HepG2 (cell line): ENCODE results near the gene ARHGAP5. TPM values are rescaled to one million over a fixed set of nuclear protein-coding genes. Genes with fewer than 3 reads are reported as not detected.

Source experiments
- CEBPB ChIP-seq: IDR thresholded peaks from 2 replicates; pipeline ENCODE4 v1.6.1; 2011; ENCODE audit warnings: low read depth, low read length, improper control_type of control experiment, borderline replicate concordance
- DPF2 ChIP-seq: sonication (generic); formaldehyde crosslinking; IDR thresholded peaks from 2 replicates; pipeline ENCODE4 v1.4.0; 2020; ENCODE audit warnings: mild to moderate bottlenecking, low read depth, missing genetic modification reagents, borderline replicate concordance
- GATA4 ChIP-seq: sonication (generic); IDR thresholded peaks from 2 replicates; pipeline ENCODE4 v1.6.1; 2016; ENCODE audit warnings: antibody characterized with exemption, low read depth, borderline replicate concordance
- HCFC1 ChIP-seq: fragments of 150-350 bp; IDR thresholded peaks from 2 replicates; pipeline ENCODE4 v1.6.1; 2014; ENCODE audit warnings: low read depth, low read length
- IRF2 ChIP-seq: IDR thresholded peaks from 2 replicates; pipeline ENCODE4 v1.6.1; 2018; ENCODE audit warnings: missing genetic modification reagents, missing compliant biosample characterization
- KLF6 ChIP-seq: IDR thresholded peaks from 2 replicates; pipeline ENCODE4 v1.8.0; 2016; ENCODE audit warnings: missing biosample characterization, missing genetic modification reagents
- NAIF1 ChIP-seq: sonication (generic); formaldehyde crosslinking; IDR thresholded peaks from 2 replicates; pipeline ENCODE4 v1.5.0; 2020; ENCODE audit warnings: mild to moderate bottlenecking, missing genetic modification reagents, borderline replicate concordance
- ONECUT2 ChIP-seq: sonication (generic); formaldehyde crosslinking; IDR thresholded peaks from 2 replicates; pipeline ENCODE4 v1.4.0; 2020; ENCODE audit warnings: missing genetic modification reagents
- PHF8 ChIP-seq: sonication (generic); formaldehyde crosslinking; IDR thresholded peaks from 2 replicates; pipeline ENCODE4 v1.5.0; 2020; ENCODE audit warnings: missing genetic modification reagents
- RARA ChIP-seq: IDR thresholded peaks from 2 replicates; pipeline ENCODE4 v1.6.1; 2016; ENCODE audit warnings: missing genetic modification reagents, missing compliant biosample characterization
- RBFOX2 ChIP-seq: fragments of 200-400 bp; formaldehyde crosslinking; IDR thresholded peaks from 2 replicates; pipeline ENCODE4 v1.6.1; 2017; ENCODE audit warnings: low read depth, mild to moderate bottlenecking, low read length
- RORA ChIP-seq: sonication (generic); formaldehyde crosslinking; IDR thresholded peaks from 2 replicates; pipeline ENCODE4 v1.5.0; 2020; ENCODE audit warnings: mild to moderate bottlenecking, missing genetic modification reagents, moderate library complexity
- SKI ChIP-seq: fragments of 450-650 bp; IDR thresholded peaks from one replicate; pipeline ENCODE4 v1.6.1; 2018; ENCODE audit warnings: mild to moderate bottlenecking; ENCODE audit not compliant: partially characterized antibody
- SMC3 ChIP-seq: IDR thresholded peaks from 2 replicates; pipeline ENCODE4 v1.6.1; 2011; ENCODE audit warnings: low read length, improper control_type of control experiment
- SNAPC4 ChIP-seq: sonication (generic); formaldehyde crosslinking; IDR thresholded peaks from 2 replicates; pipeline ENCODE4 v1.4.0; 2020; ENCODE audit warnings: mild to moderate bottlenecking, missing genetic modification reagents
- SNRNP70 ChIP-seq: fragments of 200-400 bp; formaldehyde crosslinking; IDR thresholded peaks from 2 replicates; pipeline ENCODE4 v1.6.1; 2017; ENCODE audit warnings: mild to moderate bottlenecking, low read depth, low read length, moderate library complexity
- STAT5B ChIP-seq: sonication (generic); formaldehyde crosslinking; IDR thresholded peaks from 2 replicates; pipeline ENCODE4 v1.4.0; 2020; ENCODE audit warnings: missing genetic modification reagents
- ZNF225 ChIP-seq: sonication (generic); formaldehyde crosslinking; IDR thresholded peaks from 2 replicates; pipeline ENCODE4 v1.4.0; 2020; ENCODE audit warnings: mild to moderate bottlenecking, missing genetic modification reagents
- ZNF275 ChIP-seq: sonication (generic); formaldehyde crosslinking; IDR thresholded peaks from 2 replicates; pipeline ENCODE4 v1.8.0; 2022; ENCODE audit warnings: missing genetic modification reagents, mild to moderate bottlenecking, inconsistent platforms, borderline replicate concordance
- ZNF431 ChIP-seq: sonication (generic); formaldehyde crosslinking; IDR thresholded peaks from 2 replicates; pipeline ENCODE4 v1.9.0; 2022; ENCODE audit warnings: missing genetic modification reagents, low read depth, mild to moderate bottlenecking, borderline replicate concordance
- ZNF562 ChIP-seq: sonication (generic); formaldehyde crosslinking; IDR thresholded peaks from 2 replicates; pipeline ENCODE4 v1.8.0; 2022; ENCODE audit warnings: missing genetic modification reagents, borderline replicate concordance
- ZNF570 ChIP-seq: sonication (generic); formaldehyde crosslinking; IDR thresholded peaks from 2 replicates; pipeline ENCODE4 v1.4.0; 2020; ENCODE audit warnings: mild to moderate bottlenecking, missing genetic modification reagents, borderline replicate concordance
- ZNF615 ChIP-seq: sonication (generic); formaldehyde crosslinking; IDR thresholded peaks from 2 replicates; pipeline ENCODE4 v1.5.0; 2020; ENCODE audit warnings: mild to moderate bottlenecking, missing genetic modification reagents, borderline replicate concordance
- ZNF761 ChIP-seq: sonication (generic); formaldehyde crosslinking; conservative IDR thresholded peaks from 2 replicates; pipeline ENCODE4 v1.4.0; 2020; ENCODE audit warnings: mild to moderate bottlenecking, missing genetic modification reagents
- ZNF841 ChIP-seq: sonication (generic); formaldehyde crosslinking; IDR thresholded peaks from 2 replicates; pipeline ENCODE4 v1.8.1; 2023; ENCODE audit warnings: missing genetic modification reagents, borderline replicate concordance
- polyA plus RNA-seq, 8 experiments: library from polyadenylated mRNA; depleted of rRNA in 3 of 8; stranded (reverse) in 7 of 8; unstranded in 1 of 8; fragments of >200 nt; fragmentation: Illumina TruSeq in 4 of 8; extraction: Trizol in 4 of 8; gene quantifications; 2 replicates each; pipeline versions ENCODE4 v1.2.1 to v1.2.3, GENCODE V29; 2011 to 2016; ENCODE audit warnings: low read depth in 4 of 8, missing spikeins in 1 of 8, mixed read lengths in 1 of 8; ENCODE audit not compliant: insufficient read depth in 1 of 8
- total RNA-seq, 5 experiments: library from RNA; depleted of rRNA; stranded (reverse); fragments of >200 nt; fragmentation: Illumina TruSeq; extraction: Trizol; gene quantifications; 2 replicates each; pipeline ENCODE4 v1.2.3, GENCODE V29; 2016; ENCODE audit warnings: low read depth in 1 of 5

The ARHGAP5 gene
- total and polyA plus RNA-seq, 2 of the 13 experiments (the other 11 are each of a cell fraction or from before 2014, with no cell fraction given): 33.7 to 144 TPM

DNA sequence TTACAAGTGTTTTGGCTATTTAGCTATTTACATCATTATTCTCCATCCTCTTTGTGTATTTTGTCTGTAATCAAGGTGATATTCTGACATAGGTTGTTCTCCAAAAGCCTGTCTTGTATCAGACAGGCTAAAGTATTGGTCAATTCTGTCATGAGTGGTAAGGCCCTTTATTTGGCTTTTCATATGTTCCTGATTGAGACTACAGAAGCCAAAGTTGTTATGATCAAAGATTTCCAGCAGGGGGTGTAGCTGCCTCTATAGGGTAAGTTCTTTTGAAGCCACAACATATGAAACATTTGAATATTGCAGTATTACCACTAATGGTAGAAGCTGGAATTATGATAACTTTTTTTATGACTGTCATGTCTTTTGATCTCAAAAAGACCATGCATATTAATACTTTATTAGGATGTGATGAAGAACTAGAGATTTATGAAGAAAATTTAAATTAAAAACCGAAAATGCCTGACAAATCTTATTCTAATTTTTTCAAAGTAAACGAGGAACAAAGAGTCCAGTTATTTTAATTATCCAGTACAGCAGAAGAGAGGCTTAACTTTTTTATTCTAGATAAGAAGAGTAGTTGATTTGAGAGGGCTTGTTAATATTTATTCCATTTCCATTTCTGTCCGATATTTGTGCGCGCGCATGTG lies 3.4 kb upstream of the ARHGAP5 start (continued):
- TF ChIP-seq ZNF570 (CRISPR knock-in tag) (no peak), SKI (no peak), RORA (CRISPR knock-in tag) (no peak), NAIF1 (CRISPR knock-in tag) (no peak), KLF6 (CRISPR knock-in tag) (no peak; the same call in 1 of the 2 replicates), ZNF761 (CRISPR knock-in tag) (no peak), CEBPB (no peak), ZNF841 (CRISPR knock-in tag) (no peak), ZNF562 (no peak), RBFOX2 (no peak), ONECUT2 (CRISPR knock-in tag) (no peak), ZNF225 (CRISPR knock-in tag) (no peak), RARA (CRISPR knock-in tag) (peak; percentile 5; the same call in 1 of the 2 replicates), ZNF615 (no peak), ZNF275 (CRISPR knock-in tag) (no peak), ZNF431 (CRISPR knock-in tag) (no peak), GATA4 (no peak), IRF2 (peak; percentile 52; the same call in 1 of the 2 replicates), STAT5B (CRISPR knock-in tag) (peak; percentile 40; the same call in 1 of the 2 replicates), SNRNP70 (no peak), SMC3 (peak; percentile 99), DPF2 (no peak), PHF8 (CRISPR knock-in tag) (no peak), SNAPC4 (CRISPR knock-in tag) (no peak), HCFC1 (no peak)
